Naive thymus-derived CD8-positive, alpha-beta T cell (primary cell): Measurements from ENCODE around the gene ZBTB7C. TPM values are rescaled to one million over a fixed set of nuclear protein-coding genes. Genes with fewer than 3 reads are reported as not detected.
"Not testable (repeated sequence)": the region's sequence is repeated elsewhere in the genome, so short reads cannot be mapped to it uniquely, and the experiment has no call there.

Experiments
- ATAC-seq, 2 donors: fragments of 150-1000 bp; cut with Tn5 transposase in 1 of 2; sonication (Bioruptor Pico), chemical (Tn5 transposase) in 1 of 2; 1 replicate in 1 of 2; 2 replicates in 1 of 2; pipeline ENCODE4 v1.10.0; 2021; ENCODE audit warnings: mild to moderate bottlenecking in 2 of 2, moderate library complexity in 2 of 2
- POLR2A ChIA-PET: fragments of 350-600 bp; sonication (Branson Sonifier 250); formaldehyde crosslinking; loops from one replicate; lab custom pipeline; 2021; ENCODE audit warnings: antibody characterized with exemption; lab: Charles Lee
- DNase-seq, 10 donors: peaks; one replicate each; pipeline versions ENCODE4 v3.0.0 to v3.0.0-alpha.2; 2020 to 2022
- H3K27ac Mint-ChIP-seq, 10 donors: one replicate each; pipeline ENCODE4 v1.8.0; 2020 to 2022; ENCODE audit warnings: mild to moderate bottlenecking in 10 of 10, mixed read lengths in 10 of 10, moderate library complexity in 4 of 10, inconsistent platforms in 1 of 10
- H3K27me3 Mint-ChIP-seq, 5 donors: one replicate each; pipeline ENCODE4 v1.8.0; 2021 to 2022; ENCODE audit warnings: mixed read lengths in 5 of 5
- H3K36me3 Mint-ChIP-seq, 3 donors: one replicate each; pipeline ENCODE4 v1.8.0; 2020 to 2022; ENCODE audit warnings: mixed read lengths in 3 of 3, mild to moderate bottlenecking in 2 of 3, inconsistent platforms in 1 of 3
- H3K4me1 Mint-ChIP-seq, 4 donors: one replicate each; pipeline ENCODE4 v1.8.0; 2021 to 2022; ENCODE audit warnings: mixed read lengths in 4 of 4
- H3K4me3 Mint-ChIP-seq, 10 donors: one replicate each; pipeline ENCODE4 v1.8.0; 2020 to 2022; ENCODE audit warnings: mild to moderate bottlenecking in 10 of 10, mixed read lengths in 10 of 10, moderate library complexity in 6 of 10, inconsistent platforms in 1 of 10
- H3K9me3 Mint-ChIP-seq, 9 donors: one replicate each; pipeline ENCODE4 v1.8.0; 2020 to 2022; ENCODE audit warnings: mixed read lengths in 9 of 9, mild to moderate bottlenecking in 3 of 9, inconsistent platforms in 1 of 9, moderate library complexity in 1 of 9
- polyA plus RNA-seq, 3 donors: library from polyadenylated mRNA; unstranded; fragments of 300-500 nt; fragmentation: Illumina TruSeq; gene quantifications; one replicate each; pipeline ENCODE4 v1.2.3, GENCODE V29; 2021
- total RNA-seq, 8 experiments: library from RNA in 2 of 8; stranded (reverse) in 2 of 8; gene quantifications; one replicate each; pipeline ENCODE4 v1.2.3 and lab custom pipeline; 2021 to 2026

The ZBTB7C gene
- total and polyA plus RNA-seq, 5 experiments from 2014 or later: not detected

DNA sequence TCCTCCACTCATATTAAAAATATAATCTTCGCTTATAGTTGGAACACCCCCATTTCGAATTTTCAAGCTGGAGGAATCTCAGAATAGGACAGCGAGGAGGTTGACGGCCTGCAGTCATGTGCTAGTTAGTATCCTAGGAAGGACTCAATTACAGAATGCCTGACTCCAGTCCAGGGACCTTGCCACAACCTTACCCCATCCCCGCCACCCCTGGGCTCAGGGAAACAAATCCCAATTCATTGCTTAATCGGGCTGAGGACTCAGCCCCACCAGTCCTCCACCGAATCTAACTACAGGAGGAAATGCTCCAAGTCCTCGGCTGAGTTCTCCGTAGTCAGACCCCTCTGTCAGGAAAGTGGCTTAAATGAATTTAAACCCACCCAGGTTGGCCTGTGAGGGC is 31.7 kb upstream of the ZBTB7C start:
- Mint-ChIP-seq H3K9me3 (no peaks in the 10 kb centered on the region), H3K4me1 (peaks cover 0 to 3% (median 2%) of the 10 kb centered on the region in 4 donors), H3K36me3 (no peaks in the 10 kb centered on the region), H3K4me3 (no peak overlapping the region), H3K27me3 (peaks cover 34 to 83% (median 39%) of the 10 kb centered on the region in 5 donors), H3K27ac (no peak overlapping the region)
- ATAC-seq (no peak), DNase-seq (no peak)
- POLR2A ChIA-PET: no interaction called here

DNA sequence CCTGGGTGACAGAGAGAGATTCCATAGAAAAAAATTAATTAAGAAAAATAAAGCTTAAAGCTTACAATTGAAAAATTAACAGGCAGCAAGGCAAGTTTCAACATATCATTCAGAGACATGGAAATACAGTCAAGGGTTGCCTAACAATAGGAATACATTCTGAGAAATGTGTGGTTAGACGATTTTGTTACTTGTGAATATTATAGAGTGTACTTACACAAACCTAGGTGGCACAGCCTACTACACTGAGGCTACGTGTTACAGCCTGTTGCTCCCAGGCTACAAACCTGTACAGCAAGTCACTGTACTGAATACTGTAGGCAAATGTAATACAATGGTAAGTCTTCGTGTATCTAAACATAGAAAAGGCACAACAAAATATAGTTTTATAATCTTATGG is 27.7 kb upstream of the ZBTB7C start:
- ATAC-seq (no peak), DNase-seq (no peak)
- peaks cover 0 to 2% (median 0%) of the 10 kb centered on the region in 9 donors for H3K9me3 Mint-ChIP-seq
- no peaks in the 10 kb centered on the region for H3K4me1 Mint-ChIP-seq
- peaks cover 26 to 56% (median 33%) of the 10 kb centered on the region in 5 donors for H3K27me3 Mint-ChIP-seq
- POLR2A ChIA-PET: no interaction called here
- no peak overlapping the region for H3K27ac Mint-ChIP-seq
- no peaks in the 10 kb centered on the region for H3K36me3 Mint-ChIP-seq
- no peak overlapping the region for H3K4me3 Mint-ChIP-seq

DNA sequence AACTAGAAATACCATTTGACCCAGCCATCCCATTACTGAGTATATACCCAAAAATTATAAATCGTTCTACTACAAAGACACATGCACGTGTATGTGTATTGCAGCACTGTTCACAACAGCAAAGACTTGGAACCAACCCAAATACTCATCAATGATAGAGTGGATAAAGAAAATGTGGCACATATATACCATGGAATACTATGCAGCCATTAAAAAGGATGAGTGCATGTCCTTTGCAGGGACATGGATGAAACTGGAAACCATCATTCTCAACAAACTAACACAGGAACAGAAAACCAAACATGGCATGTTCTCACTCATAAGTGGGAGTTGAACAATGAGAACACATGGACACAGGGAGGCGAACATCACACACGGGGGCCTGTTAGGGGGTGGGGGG is 25.2 kb upstream of the ZBTB7C start:
- H3K4me1 Mint-ChIP-seq, POLR2A ChIA-PET, H3K27ac Mint-ChIP-seq, H3K9me3 Mint-ChIP-seq, H3K36me3 Mint-ChIP-seq, H3K4me3 Mint-ChIP-seq, DNase-seq, ATAC-seq: not testable (repeated sequence)
- H3K27me3 Mint-ChIP-seq: peaks cover 16 to 48% (median 30%) of the 10 kb centered on the region in 5 donors

GRCh38 chr18:48433541-48433940 is 24.4 kb upstream of the ZBTB7C start:
- Mint-ChIP-seq H3K4me1 (no peaks in the 10 kb centered on the region), H3K36me3 (no peaks in the 10 kb centered on the region), H3K4me3 (no peak overlapping the region), H3K9me3 (peaks cover 0 to 2% (median 0%) of the 10 kb centered on the region in 9 donors), H3K27ac (no peak overlapping the region), H3K27me3 (peaks cover 16 to 48% (median 32%) of the 10 kb centered on the region in 5 donors)
- POLR2A ChIA-PET: no interaction called here
- no peak for ATAC-seq
- DNase-seq: no peak

DNA sequence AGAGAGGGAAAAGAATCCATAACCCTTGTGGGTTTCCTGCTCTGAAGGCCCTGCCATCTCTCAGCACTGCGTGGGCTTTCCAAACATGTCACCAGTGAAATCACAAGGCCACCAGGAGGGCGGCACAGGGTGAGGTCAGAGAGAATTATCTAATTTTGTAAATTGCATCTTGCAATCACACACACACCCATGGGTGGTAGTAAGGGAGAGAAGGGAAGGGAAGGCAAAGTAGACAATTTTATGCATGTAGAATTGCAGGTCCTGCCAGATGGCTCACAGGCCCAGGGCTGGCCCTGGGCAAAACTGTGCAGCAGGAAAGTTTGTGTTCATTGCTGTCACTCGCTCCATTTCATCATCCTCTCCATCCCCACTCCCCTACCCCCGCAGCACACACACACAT is 21.0 kb upstream of the ZBTB7C start:
- no peak overlapping the region for H3K4me3 Mint-ChIP-seq
- peak overlapping the region in 1 of 10 donors; percentile 69 for H3K27ac Mint-ChIP-seq
- ATAC-seq: no peak
- H3K4me1 Mint-ChIP-seq: no peaks in the 10 kb centered on the region
- POLR2A ChIA-PET: no interaction called here
- H3K27me3 Mint-ChIP-seq: peaks cover 15 to 53% (median 35%) of the 10 kb centered on the region in 5 donors
- no peaks in the 10 kb centered on the region for H3K36me3 Mint-ChIP-seq
- H3K9me3 Mint-ChIP-seq: peaks cover 0 to 2% (median 0%) of the 10 kb centered on the region in 9 donors
- no peak for DNase-seq

- Mint-ChIP-seq H3K9me3 (peaks cover 0 to 2% (median 0%) of the 10 kb centered on the region in 9 donors), H3K36me3 (no peaks in the 10 kb centered on the region), H3K27me3 (peaks cover 15 to 68% (median 45%) of the 10 kb centered on the region in 5 donors), H3K4me3 (no peak overlapping the region), H3K27ac (no peak overlapping the region), H3K4me1 (no peaks in the 10 kb centered on the region)
- no peak for DNase-seq
- POLR2A ChIA-PET: no interaction called here
- ATAC-seq: no peak
Observed at GRCh38 chr18:48428475-48429177, 19.4 kb upstream of the ZBTB7C start.

GRCh38 chr18:48422947-48423378 is 13.8 kb upstream of the ZBTB7C start:
- H3K27ac Mint-ChIP-seq: no peak overlapping the region
- ATAC-seq: no peak
- DNase-seq: no peak
- no peaks in the 10 kb centered on the region for H3K9me3 Mint-ChIP-seq
- H3K4me1 Mint-ChIP-seq: peaks cover 0 to 2% (median 1%) of the 10 kb centered on the region in 4 donors
- POLR2A ChIA-PET: no interaction called here
- no peaks in the 10 kb centered on the region for H3K36me3 Mint-ChIP-seq
- no peak overlapping the region for H3K4me3 Mint-ChIP-seq
- peaks cover 26 to 82% (median 47%) of the 10 kb centered on the region in 5 donors for H3K27me3 Mint-ChIP-seq

- Mint-ChIP-seq H3K4me3 (no peak overlapping the region), H3K27ac (no peak overlapping the region), H3K9me3 (no peaks in the 10 kb centered on the region), H3K36me3 (peaks cover 0 to 3% (median 0%) of the 10 kb centered on the region in 3 donors), H3K4me1 (peaks cover 0 to 2% (median 1%) of the 10 kb centered on the region in 4 donors), H3K27me3 (peaks cover 43 to 83% (median 58%) of the 10 kb centered on the region in 5 donors)
- DNase-seq (no peak), ATAC-seq (no peak)
- POLR2A ChIA-PET: no interaction called here
Observed at GRCh38 chr18:48419277-48420022, 10.3 kb upstream of the ZBTB7C start.

- POLR2A ChIA-PET: no interaction called here
- Mint-ChIP-seq H3K4me1 (peaks cover 0 to 2% (median 1%) of the 10 kb centered on the region in 4 donors), H3K4me3 (no peak overlapping the region), H3K27me3 (peaks cover 49 to 83% (median 64%) of the 10 kb centered on the region in 5 donors), H3K27ac (no peak overlapping the region), H3K36me3 (peaks cover 0 to 10% (median 0%) of the 10 kb centered on the region in 3 donors), H3K9me3 (peaks cover 0 to 5% (median 0%) of the 10 kb centered on the region in 9 donors)
- DNase-seq (no peak), ATAC-seq (no peak)
Observed at GRCh38 chr18:48418539-48419276, 9.5 kb upstream of the ZBTB7C start.

DNA sequence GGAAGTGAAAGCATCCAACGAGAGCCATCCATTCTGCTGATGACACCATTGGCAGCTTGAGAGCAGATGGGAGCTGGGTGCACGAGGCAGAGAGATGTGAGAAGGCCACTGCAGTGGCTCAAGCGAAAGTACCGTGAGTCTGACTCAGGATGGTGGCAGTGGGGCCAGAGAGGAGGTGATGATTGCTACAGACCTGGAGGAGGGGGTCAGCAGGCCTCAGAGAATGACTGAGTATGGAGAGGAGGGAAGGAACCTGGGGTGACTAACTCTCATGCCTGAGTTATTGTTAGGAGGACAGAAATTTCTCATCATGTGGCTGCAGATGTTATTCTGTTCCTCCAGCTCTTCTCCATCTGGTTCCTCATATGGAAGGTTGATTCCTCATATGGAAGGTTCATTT is 8.8 kb upstream of the ZBTB7C start:
- Mint-ChIP-seq H3K36me3 (peaks cover 0 to 10% (median 0%) of the 10 kb centered on the region in 3 donors), H3K27ac (peak overlapping the region in 1 of 10 donors; percentile 59), H3K4me3 (no peak overlapping the region), H3K4me1 (peaks cover 0 to 2% (median 0%) of the 10 kb centered on the region in 4 donors), H3K9me3 (peaks cover 0 to 11% (median 0%) of the 10 kb centered on the region in 9 donors), H3K27me3 (peaks cover 51 to 83% (median 64%) of the 10 kb centered on the region in 5 donors)
- POLR2A ChIA-PET: no interaction called here
- no peak for ATAC-seq
- no peak for DNase-seq

DNA sequence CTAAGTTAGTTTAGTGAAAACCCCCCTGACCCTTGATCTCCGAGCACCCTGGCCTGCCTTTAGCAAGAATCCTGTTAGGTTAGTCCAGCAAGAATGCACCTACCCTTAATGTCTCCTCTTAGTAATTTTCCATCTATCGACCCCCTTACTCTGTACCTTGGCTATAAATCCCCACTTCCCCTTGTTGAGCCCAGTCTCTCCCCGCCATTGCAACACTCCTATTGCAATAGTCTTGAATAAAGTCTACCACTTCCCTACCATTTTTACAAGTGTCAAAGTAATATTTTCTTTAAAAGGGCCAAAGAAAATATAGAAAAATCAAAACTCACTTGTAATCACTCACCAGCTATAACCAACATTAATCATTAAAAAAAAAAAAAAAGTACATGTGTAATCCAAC is 4.2 kb upstream of the ZBTB7C start:
- Mint-ChIP-seq H3K27ac (no peak overlapping the region), H3K4me1 (peaks cover 0 to 9% (median 7%) of the 10 kb centered on the region in 4 donors), H3K27me3 (peaks cover 49 to 77% (median 64%) of the 10 kb centered on the region in 5 donors), H3K9me3 (peaks cover 0 to 11% (median 0%) of the 10 kb centered on the region in 9 donors), H3K36me3 (peaks cover 0 to 10% (median 2%) of the 10 kb centered on the region in 3 donors), H3K4me3 (no peak overlapping the region)
- no peak for ATAC-seq
- POLR2A ChIA-PET: no interaction called here
- no peak for DNase-seq

DNA sequence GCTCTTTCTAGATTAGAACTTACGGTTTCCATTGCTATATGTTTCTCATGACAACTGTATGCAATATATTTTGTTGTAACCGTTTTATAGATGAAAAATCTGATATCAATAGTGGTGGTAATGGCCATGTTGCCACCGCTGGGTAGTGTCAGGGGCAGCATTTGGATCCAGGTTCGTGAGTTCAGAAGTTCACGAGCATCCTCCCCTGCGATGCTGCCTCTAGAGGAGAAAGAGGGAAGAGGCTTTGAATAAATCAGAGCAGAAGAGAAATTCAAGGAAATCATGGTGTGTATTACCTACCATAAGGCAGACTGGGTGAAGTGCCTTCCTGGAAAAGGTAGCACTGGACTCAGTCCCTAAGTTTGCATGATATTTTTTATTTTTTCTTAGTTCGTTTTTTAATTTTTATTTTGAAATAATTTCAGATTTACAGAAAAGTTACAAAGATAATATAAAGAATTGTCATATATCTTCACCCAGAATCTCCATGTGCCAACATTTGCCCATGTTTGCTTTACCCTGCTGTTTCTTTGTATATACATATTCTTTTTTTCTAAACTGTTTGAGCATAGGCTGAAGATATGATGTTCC is 3.3 kb upstream of the ZBTB7C start:
- H3K27ac Mint-ChIP-seq: no peak overlapping the region
- peak in 1 of 2 donors; percentile 54 for ATAC-seq
- POLR2A ChIA-PET: no interaction called here

More for the DNA sequence above, 3.3 kb upstream of the ZBTB7C start:
- Mint-ChIP-seq H3K4me1 (peaks cover 0 to 16% (median 11%) of the 10 kb centered on the region in 4 donors), H3K4me3 (no peak overlapping the region), H3K27me3 (peaks cover 51 to 77% (median 65%) of the 10 kb centered on the region in 5 donors), H3K9me3 (peaks cover 0 to 11% (median 0%) of the 10 kb centered on the region in 9 donors), H3K36me3 (peaks cover 0 to 10% (median 2%) of the 10 kb centered on the region in 3 donors)
- DNase-seq: no peak
